HepG2 (cell line): ENCODE measurements around the gene ASXL3. TPM values are rescaled to one million over a fixed set of nuclear protein-coding genes. Genes with fewer than 3 reads are reported as not detected.

Experiments
- ATAC-seq: fragments of 200-7000 bp; cut with Tn5 transposase; 3 replicates; pipeline ENCODE4 v1.9.1; 2020; ENCODE audit warnings: mild to moderate bottlenecking, moderate library complexity
- BruUV-seq: library from RNA; stranded (reverse); fragments of 400-500 nt; replicated peaks from 2 replicates; lab custom pipeline; 2021; lab: Mats Ljungman, UMichigan
- CTCF ChIA-PET: fragments of 300-600 bp; formaldehyde crosslinking; extraction: SDS; loops from one replicate; lab custom pipeline; 2021; ENCODE audit warnings: low total read pairs, inconsistent platforms, low intra/inter-chr PET ratio; lab: Yijun Ruan, JAX
- POLR2A ChIA-PET: fragments of 350-600 bp; sonication (Branson Sonifier 250); formaldehyde crosslinking; loops from one replicate; lab custom pipeline; 2020; ENCODE audit warnings: antibody characterized with exemption, inconsistent platforms; lab: Yijun Ruan, JAX
- DNase-seq: peaks from one replicate; pipeline ENCODE4 v3.0.0-alpha.2; 2015; ENCODE audit warnings: low spot score
- FAIRE-seq: peaks from 3 replicates; lab custom pipeline; 2011; peaks lifted over from hg19 to GRCh38; lab: Jason Lieb, UNC
- H2AFZ ChIP-seq: one replicate; pipeline ENCODE4 v1.6.1; 2011; ENCODE audit warnings: low read length, inconsistent platforms
- H3K27ac ChIP-seq: fragments of 300-600 bp; 3 replicates; pipeline ENCODE4 v1.8.0; 2011; ENCODE audit warnings: mixed run types, mild to moderate bottlenecking, mixed read lengths, low read length, inconsistent platforms; ENCODE audit not compliant: insufficient read depth; ENCODE audit errors: extremely low read length
- H3K27me3 ChIP-seq, 2 experiments: fragments of 200-600 bp in 1 of 2; 2 replicates in 1 of 2; 3 replicates in 1 of 2; pipeline versions ENCODE4 v1.6.0 to v1.8.0; 2011; ENCODE audit warnings: low read length in 2 of 2, mild to moderate bottlenecking in 2 of 2, moderate library complexity in 2 of 2, inconsistent platforms in 1 of 2; ENCODE audit not compliant: insufficient read depth in 2 of 2, control insufficient read depth in 1 of 2
- H3K36me3 ChIP-seq, 2 experiments: fragments of 200-600 bp in 1 of 2; replicated peaks in 1 of 2; 2 replicates in 1 of 2; 3 replicates in 1 of 2; pipeline versions ENCODE4 v1.5.1 to v1.8.0; 2011; ENCODE audit warnings: low read length in 2 of 2, inconsistent platforms in 1 of 2; ENCODE audit not compliant: insufficient read depth in 2 of 2, control insufficient read depth in 1 of 2
- H3K4me1 ChIP-seq: 2 replicates; pipeline ENCODE4 v1.5.1; 2012; ENCODE audit warnings: low read length, inconsistent platforms; ENCODE audit not compliant: insufficient read depth
- H3K4me2 ChIP-seq: 2 replicates; pipeline ENCODE4 v1.6.0; 2011; ENCODE audit warnings: low read depth, low read length, inconsistent platforms
- H3K4me3 ChIP-seq, 3 experiments: fragments of 200-600 bp in 1 of 3; sonication (generic), shearing (Covaris generic) in 1 of 3; replicated peaks in 1 of 3; 2 replicates each; pipeline ENCODE4 v1.5.1; 2011 to 2016; ENCODE audit warnings: low read length in 3 of 3, inconsistent platforms in 2 of 3, low read depth in 2 of 3, mild to moderate bottlenecking in 2 of 3, control low read depth in 1 of 3, mixed read lengths in 1 of 3; ENCODE audit not compliant: insufficient read depth in 1 of 3
- H3K79me2 ChIP-seq: one replicate; pipeline ENCODE4 v1.6.1; 2011; ENCODE audit warnings: low read length, inconsistent platforms; ENCODE audit not compliant: insufficient read depth
- H3K9ac ChIP-seq: 2 replicates; pipeline ENCODE4 v1.6.0; 2011; ENCODE audit warnings: mild to moderate bottlenecking, low read depth, low read length, inconsistent platforms; ENCODE audit not compliant: insufficient read depth
- H3K9me3 ChIP-seq: 2 replicates; pipeline ENCODE4 v1.5.1; 2012; ENCODE audit warnings: mild to moderate bottlenecking, low read length
- H4K20me1 ChIP-seq: 2 replicates; pipeline ENCODE4 v1.6.0; 2011; ENCODE audit warnings: inconsistent platforms, mild to moderate bottlenecking, low read length, moderate library complexity; ENCODE audit not compliant: insufficient read depth
- ATAD3A ChIP-seq: sonication (generic); formaldehyde crosslinking; IDR thresholded peaks from 2 replicates; pipeline ENCODE4 v1.4.0; 2020; ENCODE audit warnings: missing genetic modification reagents
- HNRNPK ChIP-seq: fragments of 200-400 bp; formaldehyde crosslinking; IDR thresholded peaks from 2 replicates; pipeline ENCODE4 v1.6.1; 2018; ENCODE audit warnings: low read length, low read depth, moderate library complexity, mild to moderate bottlenecking; ENCODE audit not compliant: poor library complexity, severe bottlenecking
- NR2F6 ChIP-seq, 2 experiments: IDR thresholded peaks; 2 replicates each; pipeline ENCODE4 v1.6.1; 2016; ENCODE audit warnings: antibody characterized with exemption in 1 of 2, mild to moderate bottlenecking in 1 of 2
- PCBP2 ChIP-seq: fragments of 200-400 bp; formaldehyde crosslinking; optimal IDR thresholded peaks from 2 replicates; pipeline ENCODE3; 2018; ENCODE audit warnings: low read length, low read depth; ENCODE audit not compliant: poor library complexity, severe bottlenecking
- SP1 ChIP-seq, 2 experiments: fragments of 450-650 bp in 1 of 2; sonication (generic) in 1 of 2; formaldehyde crosslinking in 1 of 2; IDR thresholded peaks; 2 replicates each; pipeline versions ENCODE4 v1.4.0 to v1.6.1; 2016 to 2020; ENCODE audit warnings: missing genetic modification reagents in 1 of 2
- ZMYM3 ChIP-seq: sonication (generic); formaldehyde crosslinking; IDR thresholded peaks from 2 replicates; pipeline ENCODE4 v1.5.1; 2020; ENCODE audit warnings: mild to moderate bottlenecking, missing genetic modification reagents
- ZNF225 ChIP-seq: sonication (generic); formaldehyde crosslinking; IDR thresholded peaks from 2 replicates; pipeline ENCODE4 v1.4.0; 2020; ENCODE audit warnings: mild to moderate bottlenecking, missing genetic modification reagents
- ZNF337 ChIP-seq: sonication (generic); formaldehyde crosslinking; IDR thresholded peaks from 2 replicates; pipeline ENCODE4 v1.5.1; 2020; ENCODE audit warnings: missing genetic modification reagents, low read depth, mild to moderate bottlenecking, borderline replicate concordance
- ZNF768 ChIP-seq: sonication (generic); formaldehyde crosslinking; IDR thresholded peaks from 2 replicates; pipeline ENCODE4 v1.4.0; 2020; ENCODE audit warnings: missing genetic modification reagents
- WGBS: methylation state at CpG from one replicate; pipeline ENCODE4 v1.1.6; 2017; ENCODE audit warnings: low lambda C conversion rate; 5-methylcytosine and 5-hydroxymethylcytosine counted together
- in situ Hi-C: cut with HindIII; loops from 2 replicates; pipeline ENCODE4 v1.10.0; 2017; ENCODE audit warnings: low pct_unique_long_range_greater_than_20kb; ENCODE audit not compliant: extremely low pct_ligation_motif_present
- intact Hi-C: fragments of 100-400 bp; cut with micrococcal nuclease; formaldehyde crosslinking; loops from one replicate; pipeline ENCODE4 v1.10.0; 2022; ENCODE audit not compliant: unreplicated experiment
- polyA plus RNA-seq, 8 experiments: library from polyadenylated mRNA; depleted of rRNA in 3 of 8; stranded (reverse) in 7 of 8; unstranded in 1 of 8; fragments of >200 nt; fragmentation: Illumina TruSeq in 4 of 8; extraction: Trizol in 4 of 8; gene quantifications; 2 replicates each; pipeline versions ENCODE4 v1.2.1 to v1.2.3, GENCODE V29; 2011 to 2016; ENCODE audit warnings: low read depth in 4 of 8, missing spikeins in 1 of 8, mixed read lengths in 1 of 8; ENCODE audit not compliant: insufficient read depth in 1 of 8
- total RNA-seq, 5 experiments: library from RNA; depleted of rRNA; stranded (reverse); fragments of >200 nt; fragmentation: Illumina TruSeq; extraction: Trizol; gene quantifications; 2 replicates each; pipeline ENCODE4 v1.2.3, GENCODE V29; 2016; ENCODE audit warnings: low read depth in 1 of 5
- TF ChIP-seq, protein P1 (sequence below): sonication (generic); formaldehyde crosslinking; IDR thresholded peaks from 2 replicates; pipeline ENCODE4 v1.5.0; 2020; ENCODE audit warnings: mild to moderate bottlenecking, missing genetic modification reagents, borderline replicate concordance
- TF ChIP-seq, protein P2 (sequence below): sonication (generic); formaldehyde crosslinking; IDR thresholded peaks from 2 replicates; pipeline ENCODE4 v1.4.0; 2020; ENCODE audit warnings: missing genetic modification reagents

Gene ASXL3
- total and polyA plus RNA-seq, 2 of the 13 experiments (the other 11 are each of a cell fraction or from before 2014, with no cell fraction given), result not detected

DNA sequence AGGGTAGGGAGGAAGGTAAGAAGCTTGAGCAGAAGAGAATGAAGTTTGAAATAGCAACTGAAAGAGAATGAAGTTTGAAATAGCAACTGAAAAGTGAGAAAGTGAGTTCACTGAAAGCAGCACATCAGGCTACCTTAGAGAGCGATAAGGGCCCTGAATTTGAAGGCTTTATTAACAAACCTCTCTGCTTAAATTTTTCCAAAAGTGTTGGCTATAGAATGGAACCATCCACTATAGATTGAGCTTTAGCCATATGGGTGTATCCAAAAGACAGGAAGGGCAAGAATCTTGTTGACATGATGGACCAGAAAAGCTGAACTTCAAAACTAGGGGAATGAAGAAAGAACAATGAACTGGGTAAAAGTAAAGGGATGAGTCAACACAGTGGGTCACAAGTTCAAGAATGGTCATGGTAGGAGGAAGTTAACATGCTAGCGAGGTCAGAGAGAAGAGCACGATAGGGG is 122.5 kb downstream of the ASXL3 start:
- ChIA-PET CTCF (no interaction called here), POLR2A (no interaction called here)
- Histone ChIP-seq H3K9me3 (no peaks in the 10 kb centered on the region), H3K79me2 (no peaks in the 10 kb centered on the region), H3K4me1 (no peaks in the 10 kb centered on the region), H3K4me2 (no peak overlapping the region), H3K27me3 (no peaks in the 10 kb centered on the region), H3K4me3 (no peak overlapping the region), H4K20me1 (no peaks in the 10 kb centered on the region), H3K9ac (no peak overlapping the region), H3K36me3 (no peaks in the 10 kb centered on the region), H2AFZ (no peak overlapping the region), H3K27ac (no peak overlapping the region)
- in situ Hi-C loops (no loop called here), intact Hi-C loops (no loop called here)
- DNase-seq (no peak), FAIRE-seq (no peak), ATAC-seq (no peak)
- no TSS peak for BruUV-seq
- WGBS, result 3% methylated on average over 3 of the region's 3 CpGs
- TF ChIP-seq ZNF768 (CRISPR knock-in tag) (no peak), ZMYM3 (no peak), ATAD3A (CRISPR knock-in tag) (no peak), PCBP2 (no peak), SP1 (IDR thresholded peaks at IDR 0.05) (no peak), SP1 (CRISPR knock-in tag; IDR thresholded peaks at IDR 0.05) (no peak), ZNF337 (CRISPR knock-in tag) (no peak), NR2F6 (IDR thresholded peaks at IDR 0.05) (no peak), NR2F6 (CRISPR knock-in tag; IDR thresholded peaks at IDR 0.05) (no peak), ZNF225 (CRISPR knock-in tag) (no peak), HNRNPK (no peak)
- TF ChIP-seq, protein P1, sequence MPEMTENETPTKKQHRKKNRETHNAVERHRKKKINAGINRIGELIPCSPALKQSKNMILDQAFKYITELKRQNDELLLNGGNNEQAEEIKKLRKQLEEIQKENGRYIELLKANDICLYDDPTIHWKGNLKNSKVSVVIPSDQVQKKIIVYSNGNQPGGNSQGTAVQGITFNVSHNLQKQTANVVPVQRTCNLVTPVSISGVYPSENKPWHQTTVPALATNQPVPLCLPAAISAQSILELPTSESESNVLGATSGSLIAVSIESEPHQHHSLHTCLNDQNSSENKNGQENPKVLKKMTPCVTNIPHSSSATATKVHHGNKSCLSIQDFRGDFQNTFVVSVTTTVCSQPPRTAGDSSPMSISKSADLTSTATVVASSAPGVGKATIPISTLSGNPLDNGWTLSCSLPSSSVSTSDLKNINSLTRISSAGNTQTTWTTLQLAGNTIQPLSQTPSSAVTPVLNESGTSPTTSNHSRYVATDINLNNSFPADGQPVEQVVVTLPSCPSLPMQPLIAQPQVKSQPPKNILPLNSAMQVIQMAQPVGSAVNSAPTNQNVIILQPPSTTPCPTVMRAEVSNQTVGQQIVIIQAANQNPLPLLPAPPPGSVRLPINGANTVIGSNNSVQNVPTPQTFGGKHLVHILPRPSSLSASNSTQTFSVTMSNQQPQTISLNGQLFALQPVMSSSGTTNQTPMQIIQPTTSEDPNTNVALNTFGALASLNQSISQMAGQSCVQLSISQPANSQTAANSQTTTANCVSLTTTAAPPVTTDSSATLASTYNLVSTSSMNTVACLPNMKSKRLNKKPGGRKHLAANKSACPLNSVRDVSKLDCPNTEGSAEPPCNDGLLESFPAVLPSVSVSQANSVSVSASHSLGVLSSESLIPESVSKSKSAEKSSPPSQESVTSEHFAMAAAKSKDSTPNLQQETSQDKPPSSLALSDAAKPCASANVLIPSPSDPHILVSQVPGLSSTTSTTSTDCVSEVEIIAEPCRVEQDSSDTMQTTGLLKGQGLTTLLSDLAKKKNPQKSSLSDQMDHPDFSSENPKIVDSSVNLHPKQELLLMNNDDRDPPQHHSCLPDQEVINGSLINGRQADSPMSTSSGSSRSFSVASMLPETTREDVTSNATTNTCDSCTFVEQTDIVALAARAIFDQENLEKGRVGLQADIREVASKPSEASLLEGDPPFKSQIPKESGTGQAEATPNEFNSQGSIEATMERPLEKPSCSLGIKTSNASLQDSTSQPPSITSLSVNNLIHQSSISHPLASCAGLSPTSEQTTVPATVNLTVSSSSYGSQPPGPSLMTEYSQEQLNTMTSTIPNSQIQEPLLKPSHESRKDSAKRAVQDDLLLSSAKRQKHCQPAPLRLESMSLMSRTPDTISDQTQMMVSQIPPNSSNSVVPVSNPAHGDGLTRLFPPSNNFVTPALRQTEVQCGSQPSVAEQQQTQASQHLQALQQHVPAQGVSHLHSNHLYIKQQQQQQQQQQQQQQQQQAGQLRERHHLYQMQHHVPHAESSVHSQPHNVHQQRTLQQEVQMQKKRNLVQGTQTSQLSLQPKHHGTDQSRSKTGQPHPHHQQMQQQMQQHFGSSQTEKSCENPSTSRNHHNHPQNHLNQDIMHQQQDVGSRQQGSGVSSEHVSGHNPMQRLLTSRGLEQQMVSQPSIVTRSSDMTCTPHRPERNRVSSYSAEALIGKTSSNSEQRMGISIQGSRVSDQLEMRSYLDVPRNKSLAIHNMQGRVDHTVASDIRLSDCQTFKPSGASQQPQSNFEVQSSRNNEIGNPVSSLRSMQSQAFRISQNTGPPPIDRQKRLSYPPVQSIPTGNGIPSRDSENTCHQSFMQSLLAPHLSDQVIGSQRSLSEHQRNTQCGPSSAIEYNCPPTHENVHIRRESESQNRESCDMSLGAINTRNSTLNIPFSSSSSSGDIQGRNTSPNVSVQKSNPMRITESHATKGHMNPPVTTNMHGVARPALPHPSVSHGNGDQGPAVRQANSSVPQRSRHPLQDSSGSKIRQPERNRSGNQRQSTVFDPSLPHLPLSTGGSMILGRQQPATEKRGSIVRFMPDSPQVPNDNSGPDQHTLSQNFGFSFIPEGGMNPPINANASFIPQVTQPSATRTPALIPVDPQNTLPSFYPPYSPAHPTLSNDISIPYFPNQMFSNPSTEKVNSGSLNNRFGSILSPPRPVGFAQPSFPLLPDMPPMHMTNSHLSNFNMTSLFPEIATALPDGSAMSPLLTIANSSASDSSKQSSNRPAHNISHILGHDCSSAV (CRISPR knock-in tag), result no peak
- TF ChIP-seq, protein P2, sequence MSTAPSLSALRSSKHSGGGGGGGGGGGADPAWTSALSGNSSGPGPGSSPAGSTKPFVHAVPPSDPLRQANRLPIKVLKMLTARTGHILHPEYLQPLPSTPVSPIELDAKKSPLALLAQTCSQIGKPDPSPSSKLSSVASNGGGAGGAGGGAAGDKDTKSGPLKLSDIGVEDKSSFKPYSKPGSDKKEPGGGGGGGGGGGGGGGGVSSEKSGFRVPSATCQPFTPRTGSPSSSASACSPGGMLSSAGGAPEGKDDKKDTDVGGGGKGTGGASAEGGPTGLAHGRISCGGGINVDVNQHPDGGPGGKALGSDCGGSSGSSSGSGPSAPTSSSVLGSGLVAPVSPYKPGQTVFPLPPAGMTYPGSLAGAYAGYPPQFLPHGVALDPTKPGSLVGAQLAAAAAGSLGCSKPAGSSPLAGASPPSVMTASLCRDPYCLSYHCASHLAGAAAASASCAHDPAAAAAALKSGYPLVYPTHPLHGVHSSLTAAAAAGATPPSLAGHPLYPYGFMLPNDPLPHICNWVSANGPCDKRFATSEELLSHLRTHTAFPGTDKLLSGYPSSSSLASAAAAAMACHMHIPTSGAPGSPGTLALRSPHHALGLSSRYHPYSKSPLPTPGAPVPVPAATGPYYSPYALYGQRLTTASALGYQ, result no peak
